ENCODE measurements around the gene BIRC2.
A peak's percentile ranks its signal among the peaks of the same experiment; 100 is the strongest.
"Not testable (repeated sequence)": the region's sequence is repeated elsewhere in the genome, so short reads cannot be mapped to it uniquely, and the experiment has no call there.

Gene BIRC2

DNA sequence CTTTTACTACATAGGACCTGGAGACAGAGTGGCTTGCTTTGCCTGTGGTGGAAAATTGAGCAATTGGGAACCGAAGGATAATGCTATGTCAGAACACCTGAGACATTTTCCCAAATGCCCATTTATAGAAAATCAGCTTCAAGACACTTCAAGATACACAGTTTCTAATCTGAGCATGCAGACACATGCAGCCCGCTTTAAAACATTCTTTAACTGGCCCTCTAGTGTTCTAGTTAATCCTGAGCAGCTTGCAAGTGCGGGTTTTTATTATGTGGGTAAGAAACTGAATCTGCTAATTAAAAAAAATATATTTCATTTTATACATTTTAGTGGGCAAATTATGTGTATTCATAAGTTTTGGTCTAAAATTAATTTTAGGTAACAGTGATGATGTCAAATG, 21.9 kb upstream of the BIRC2 start:
- Histone ChIP-seq H3K9ac (ENCODE audit: low read depth, low read length) (no peak overlapping the region), H3K4me3 (ENCODE audit: low read length) (no peak overlapping the region), H3K36me3 (ENCODE audit: insufficient read depth, low read length) (no peaks in the 10 kb centered on the region), H3K27me3 (ENCODE audit: control insufficient read depth, insufficient read depth, low read length) (no peaks in the 10 kb centered on the region), H3K4me1 (ENCODE audit: control insufficient read depth, insufficient read depth, low read length) (peaks cover 34% of the 10 kb centered on the region), H3K9me3 (replicated peaks; ENCODE audit: low read length) (no peaks in the 10 kb centered on the region), H3K4me2 (ENCODE audit: low read length) (peak overlapping the region; percentile 15)

DNA sequence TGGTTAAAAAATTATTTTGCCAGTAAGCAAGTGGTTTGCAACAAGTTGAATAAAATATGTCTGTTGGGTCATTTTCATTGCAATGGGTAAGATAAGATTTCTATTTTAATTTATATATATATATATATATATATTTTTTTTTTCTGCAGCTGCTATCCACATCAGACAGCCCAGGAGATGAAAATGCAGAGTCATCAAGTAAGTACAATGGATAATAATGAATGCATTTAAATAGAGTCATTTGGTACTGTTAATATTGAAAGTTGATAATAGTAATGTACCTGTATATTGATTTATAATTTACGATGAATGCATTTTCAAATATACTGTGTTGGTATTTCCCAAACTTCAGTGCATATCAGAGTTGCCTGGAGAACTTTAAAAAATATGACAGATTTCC, 18.3 kb upstream of the BIRC2 start:
- Histone ChIP-seq H3K9ac (ENCODE audit: low read depth, low read length) (no peak overlapping the region), H3K4me3 (ENCODE audit: low read length) (no peak overlapping the region), H3K27me3 (ENCODE audit: control insufficient read depth, insufficient read depth, low read length) (no peaks in the 10 kb centered on the region), H3K4me1 (ENCODE audit: control insufficient read depth, insufficient read depth, low read length) (peaks cover 25% of the 10 kb centered on the region), H3K4me2 (ENCODE audit: low read length) (no peak overlapping the region), H3K36me3 (ENCODE audit: insufficient read depth, low read length) (no peaks in the 10 kb centered on the region), H3K9me3 (replicated peaks; ENCODE audit: low read length) (no peaks in the 10 kb centered on the region)

GRCh38 chr11:102330231-102330630, 16.8 kb upstream of the BIRC2 start:
- H3K4me2 ChIP-seq (ENCODE audit: low read length), result no peak overlapping the region
- H3K36me3 ChIP-seq (ENCODE audit: insufficient read depth, low read length), result no peaks in the 10 kb centered on the region
- no peak overlapping the region for H3K9ac ChIP-seq (ENCODE audit: low read depth, low read length)
- H3K4me1 ChIP-seq (ENCODE audit: control insufficient read depth, insufficient read depth, low read length), result peaks cover 14% of the 10 kb centered on the region
- H3K4me3 ChIP-seq (ENCODE audit: low read length), result no peak overlapping the region
- no peaks in the 10 kb centered on the region for H3K27me3 ChIP-seq (ENCODE audit: control insufficient read depth, insufficient read depth, low read length)
- H3K9me3 ChIP-seq (replicated peaks; ENCODE audit: low read length), result no peaks in the 10 kb centered on the region

- Histone ChIP-seq H3K27me3 (ENCODE audit: control insufficient read depth, insufficient read depth, low read length) (no peaks in the 10 kb centered on the region), H3K9ac (ENCODE audit: low read depth, low read length) (no peak overlapping the region), H3K4me3 (ENCODE audit: low read length) (no peak overlapping the region), H3K9me3 (replicated peaks; ENCODE audit: low read length) (no peaks in the 10 kb centered on the region), H3K36me3 (ENCODE audit: insufficient read depth, low read length) (no peaks in the 10 kb centered on the region), H3K4me2 (ENCODE audit: low read length) (no peak overlapping the region), H3K4me1 (ENCODE audit: control insufficient read depth, insufficient read depth, low read length) (peaks cover 14% of the 10 kb centered on the region)
These were observed 15.7 kb upstream of the BIRC2 start for GRCh38 chr11:102331341-102331740.

- no peaks in the 10 kb centered on the region for H3K36me3 ChIP-seq (ENCODE audit: insufficient read depth, low read length)
These were observed 14.4 kb upstream of the BIRC2 start for GRCh38 chr11:102332611-102332994.

GRCh38 chr11:102338479-102339010, 8.5 kb upstream of the BIRC2 start:
- peaks cover 15% of the 10 kb centered on the region for H3K4me1 ChIP-seq (ENCODE audit: control insufficient read depth, insufficient read depth, low read length)
- no peak overlapping the region for H3K9ac ChIP-seq (ENCODE audit: low read depth, low read length)
- H3K4me3 ChIP-seq (ENCODE audit: low read length), result no peak overlapping the region
- H3K36me3 ChIP-seq (ENCODE audit: insufficient read depth, low read length), result no peaks in the 10 kb centered on the region
- H3K27me3 ChIP-seq (ENCODE audit: control insufficient read depth, insufficient read depth, low read length), result no peaks in the 10 kb centered on the region
- no peaks in the 10 kb centered on the region for H3K9me3 ChIP-seq (replicated peaks; ENCODE audit: low read length)
- H3K4me2 ChIP-seq (ENCODE audit: low read length), result no peak overlapping the region

More at GRCh38 chr11:102332611-102332994, 14.4 kb upstream of the BIRC2 start:
- no peak overlapping the region for H3K4me3 ChIP-seq (ENCODE audit: low read length)
- no peaks in the 10 kb centered on the region for H3K27me3 ChIP-seq (ENCODE audit: control insufficient read depth, insufficient read depth, low read length)
- H3K9me3 ChIP-seq (replicated peaks; ENCODE audit: low read length), result no peaks in the 10 kb centered on the region
- H3K9ac ChIP-seq (ENCODE audit: low read depth, low read length), result no peak overlapping the region
- peaks cover 14% of the 10 kb centered on the region for H3K4me1 ChIP-seq (ENCODE audit: control insufficient read depth, insufficient read depth, low read length)
- no peak overlapping the region for H3K4me2 ChIP-seq (ENCODE audit: low read length)

- not testable (repeated sequence) for H3K36me3 ChIP-seq (ENCODE audit: insufficient read depth, low read length); H3K4me2 ChIP-seq (ENCODE audit: low read length); H3K9ac ChIP-seq (ENCODE audit: low read depth, low read length); H3K27me3 ChIP-seq (ENCODE audit: control insufficient read depth, insufficient read depth, low read length); H3K4me3 ChIP-seq (ENCODE audit: low read length); H3K9me3 ChIP-seq (replicated peaks; ENCODE audit: low read length)
- peaks cover 36% of the 10 kb centered on the region for H3K4me1 ChIP-seq (ENCODE audit: control insufficient read depth, insufficient read depth, low read length)
These were observed 5.7 kb upstream of the BIRC2 start for GRCh38 chr11:102341311-102341710.

- H3K9ac ChIP-seq (ENCODE audit: low read depth, low read length), result no peak overlapping the region
- H3K4me1 ChIP-seq (ENCODE audit: control insufficient read depth, insufficient read depth, low read length), result peaks cover 36% of the 10 kb centered on the region
- no peaks in the 10 kb centered on the region for H3K9me3 ChIP-seq (replicated peaks; ENCODE audit: low read length)
- no peak overlapping the region for H3K4me3 ChIP-seq (ENCODE audit: low read length)
- H3K36me3 ChIP-seq (ENCODE audit: insufficient read depth, low read length), result no peaks in the 10 kb centered on the region
- no peak overlapping the region for H3K4me2 ChIP-seq (ENCODE audit: low read length)
- H3K27me3 ChIP-seq (ENCODE audit: control insufficient read depth, insufficient read depth, low read length), result no peaks in the 10 kb centered on the region
These were observed 5.1 kb upstream of the BIRC2 start for GRCh38 chr11:102341844-102342318.

GRCh38 chr11:102343809-102344208, 3.2 kb upstream of the BIRC2 start:
- H3K4me2 ChIP-seq (ENCODE audit: low read length), result no peak overlapping the region
- H3K36me3 ChIP-seq (ENCODE audit: insufficient read depth, low read length), result no peaks in the 10 kb centered on the region
- no peaks in the 10 kb centered on the region for H3K9me3 ChIP-seq (replicated peaks; ENCODE audit: low read length)
- H3K4me3 ChIP-seq (ENCODE audit: low read length), result no peak overlapping the region
- H3K4me1 ChIP-seq (ENCODE audit: control insufficient read depth, insufficient read depth, low read length), result peaks cover 37% of the 10 kb centered on the region
- H3K9ac ChIP-seq (ENCODE audit: low read depth, low read length), result no peak overlapping the region
- H3K27me3 ChIP-seq (ENCODE audit: control insufficient read depth, insufficient read depth, low read length), result no peaks in the 10 kb centered on the region

GRCh38 chr11:102345904-102346303, 1.1 kb upstream of the BIRC2 start:
- peak overlapping the region; percentile 92 for H3K9ac ChIP-seq (ENCODE audit: low read depth, low read length)
- no peaks in the 10 kb centered on the region for H3K27me3 ChIP-seq (ENCODE audit: control insufficient read depth, insufficient read depth, low read length)
- H3K9me3 ChIP-seq (replicated peaks; ENCODE audit: low read length), result no peaks in the 10 kb centered on the region
- peaks cover 45% of the 10 kb centered on the region for H3K4me1 ChIP-seq (ENCODE audit: control insufficient read depth, insufficient read depth, low read length)
- H3K36me3 ChIP-seq (ENCODE audit: insufficient read depth, low read length), result peaks cover 12% of the 10 kb centered on the region
- H3K4me3 ChIP-seq (ENCODE audit: low read length), result peak overlapping the region; percentile 75
- peak overlapping the region; percentile 87 for H3K4me2 ChIP-seq (ENCODE audit: low read length)

DNA sequence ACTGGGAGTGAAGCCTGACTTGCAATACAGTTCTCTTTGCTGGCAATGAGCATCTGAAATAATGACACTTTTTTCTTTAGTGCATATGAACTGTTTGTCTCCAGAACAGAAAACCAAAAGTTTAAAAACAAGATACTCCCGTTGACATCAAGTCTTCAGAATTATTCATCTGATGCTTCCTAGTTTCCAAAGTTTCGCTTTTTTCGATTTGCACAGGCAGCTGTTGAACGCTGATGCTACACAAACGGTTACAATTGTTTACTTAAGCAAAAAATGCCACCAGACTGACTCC, 612 bp upstream of the BIRC2 start:
- H3K36me3 ChIP-seq (ENCODE audit: insufficient read depth, low read length), result peaks cover 16% of the 10 kb centered on the region
- peak overlapping the region; percentile 87 for H3K4me2 ChIP-seq (ENCODE audit: low read length)
- peak overlapping the region; percentile 92 for H3K9ac ChIP-seq (ENCODE audit: low read depth, low read length)
- H3K27me3 ChIP-seq (ENCODE audit: control insufficient read depth, insufficient read depth, low read length), result no peaks in the 10 kb centered on the region
- peak overlapping the region; percentile 75 for H3K4me3 ChIP-seq (ENCODE audit: low read length)
- H3K4me1 ChIP-seq (ENCODE audit: control insufficient read depth, insufficient read depth, low read length), result peaks cover 43% of the 10 kb centered on the region
- no peaks in the 10 kb centered on the region for H3K9me3 ChIP-seq (replicated peaks; ENCODE audit: low read length)

- H3K4me2 ChIP-seq (ENCODE audit: low read length), result peak overlapping the region; percentile 76
- peaks cover 16% of the 10 kb centered on the region for H3K36me3 ChIP-seq (ENCODE audit: insufficient read depth, low read length)
- H3K9ac ChIP-seq (ENCODE audit: low read depth, low read length), result peak overlapping the region; percentile 92
- H3K4me3 ChIP-seq (ENCODE audit: low read length), result peak overlapping the region; percentile 75
- no peaks in the 10 kb centered on the region for H3K27me3 ChIP-seq (ENCODE audit: control insufficient read depth, insufficient read depth, low read length)
- no peaks in the 10 kb centered on the region for H3K9me3 ChIP-seq (replicated peaks; ENCODE audit: low read length)
- peaks cover 38% of the 10 kb centered on the region for H3K4me1 ChIP-seq (ENCODE audit: control insufficient read depth, insufficient read depth, low read length)
These were observed 702 bp downstream of the BIRC2 start for GRCh38 chr11:102347462-102348370.

Measured in skeletal muscle satellite cell (primary cell).